Vagina (tissue), 2 donors: ENCODE data around the gene BCL2L13. TPM values are rescaled to one million over a fixed set of nuclear protein-coding genes. Genes with fewer than 3 reads are reported as not detected.
"Not testable (repeated sequence)": the region's sequence is repeated elsewhere in the genome, so short reads cannot be mapped to it uniquely, and the experiment has no call there.

Experiments
- DNase-seq, 2 donors: peaks; one replicate each; pipeline ENCODE4 v3.0.0-alpha.2; 2017; ENCODE audit errors: extremely low spot score in 2 of 2
- H3K27ac ChIP-seq: fragments of 200-600 bp; sonication (generic); one replicate; pipeline ENCODE4 v1.5.1; 2019
- H3K27me3 ChIP-seq: fragments of 200-600 bp; sonication (generic); one replicate; pipeline ENCODE4 v1.5.1; 2019
- H3K36me3 ChIP-seq, 2 donors: fragments of 200-600 bp; sonication (generic); one replicate each; pipeline ENCODE4 v1.5.1; 2017 to 2019
- H3K4me1 ChIP-seq: fragments of 200-600 bp; sonication (generic); one replicate; pipeline ENCODE4 v1.5.1; 2019
- H3K4me3 ChIP-seq, 2 donors: fragments of 200-600 bp; sonication (generic); 1 replicate in 1 of 2; 2 replicates in 1 of 2; pipeline ENCODE4 v1.5.1; 2016 to 2019
- H3K9me3 ChIP-seq: fragments of 200-600 bp; sonication (generic); one replicate; pipeline ENCODE4 v1.5.1; 2019
- CTCF ChIP-seq, 3 experiments: fragments of 450-650 bp in 2 of 3; fragments of 200-600 bp in 1 of 3; sonication (generic) in 1 of 3; IDR thresholded peaks; one replicate each; pipeline ENCODE4 v1.5.1; 2017 to 2019; ENCODE audit warnings: antibody characterized with exemption in 3 of 3, mild to moderate bottlenecking in 2 of 3, moderate library complexity in 2 of 3
- POLR2A ChIP-seq, 2 donors: fragments of 450-650 bp; IDR thresholded peaks; one replicate each; pipeline ENCODE4 v1.6.1; 2017; ENCODE audit warnings: antibody characterized with exemption in 2 of 2, mild to moderate bottlenecking in 2 of 2, moderate library complexity in 2 of 2
- POLR2AphosphoS5 ChIP-seq, 2 donors: sonication (generic); formaldehyde crosslinking; IDR thresholded peaks; one replicate each; pipeline ENCODE4 v1.9.0; 2017; ENCODE audit warnings: antibody characterized with exemption in 2 of 2, mild to moderate bottlenecking in 2 of 2, low read depth in 1 of 2; ENCODE audit not compliant: insufficient read depth in 1 of 2
- intact Hi-C: fragments of 100-400 bp; cut with DNase I; formaldehyde crosslinking; loops from one replicate; pipeline ENCODE4 v1.15.1; 2023
- total RNA-seq: library from RNA; depleted of rRNA; stranded (reverse); fragments of >200 nt; gene quantifications from one replicate; pipeline ENCODE4 v1.2.3, GENCODE V29; 2016

The BCL2L13 gene
- total RNA-seq, 1 donor from 2014 or later, result 41.3 TPM

DNA sequence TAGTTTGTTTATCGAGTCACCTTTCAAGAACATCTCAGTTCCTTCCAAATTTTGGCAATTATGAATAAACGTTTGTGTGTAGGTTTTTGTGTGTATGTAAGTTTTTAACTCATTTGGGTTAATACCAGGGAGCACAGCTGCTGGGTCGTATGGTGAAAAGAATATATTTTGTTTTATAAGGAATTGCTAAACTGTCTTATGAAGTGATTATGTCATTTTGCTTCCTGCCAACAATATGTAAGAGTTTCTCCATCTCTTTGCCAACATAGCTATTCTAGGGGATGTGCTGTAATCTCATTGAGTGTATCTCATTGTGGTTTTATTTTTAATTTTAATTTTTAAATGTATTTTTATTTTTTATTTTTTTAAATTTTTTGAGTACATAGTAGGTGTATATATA lies 27.3 kb downstream of the BCL2L13 start:
- no peak overlapping the region for H3K4me3 ChIP-seq
- peaks cover 0 to 15% of the 10 kb centered on the region in 2 donors for H3K36me3 ChIP-seq
- TF ChIP-seq POLR2A (IDR thresholded peaks at IDR 0.05), result no peak
- TF ChIP-seq CTCF (IDR thresholded peaks at IDR 0.05), result no peak
- TF ChIP-seq POLR2AphosphoS5 (IDR thresholded peaks at IDR 0.05; ENCODE audit: insufficient read depth in 1 of 2, low read depth in 1 of 2), result no peak
- no peak for DNase-seq
- intact Hi-C loops, result no loop called here
- no peaks in the 10 kb centered on the region for H3K27me3 ChIP-seq
- H3K27ac ChIP-seq, result no peak overlapping the region
- no peaks in the 10 kb centered on the region for H3K9me3 ChIP-seq
- H3K4me1 ChIP-seq, result no peaks in the 10 kb centered on the region

DNA sequence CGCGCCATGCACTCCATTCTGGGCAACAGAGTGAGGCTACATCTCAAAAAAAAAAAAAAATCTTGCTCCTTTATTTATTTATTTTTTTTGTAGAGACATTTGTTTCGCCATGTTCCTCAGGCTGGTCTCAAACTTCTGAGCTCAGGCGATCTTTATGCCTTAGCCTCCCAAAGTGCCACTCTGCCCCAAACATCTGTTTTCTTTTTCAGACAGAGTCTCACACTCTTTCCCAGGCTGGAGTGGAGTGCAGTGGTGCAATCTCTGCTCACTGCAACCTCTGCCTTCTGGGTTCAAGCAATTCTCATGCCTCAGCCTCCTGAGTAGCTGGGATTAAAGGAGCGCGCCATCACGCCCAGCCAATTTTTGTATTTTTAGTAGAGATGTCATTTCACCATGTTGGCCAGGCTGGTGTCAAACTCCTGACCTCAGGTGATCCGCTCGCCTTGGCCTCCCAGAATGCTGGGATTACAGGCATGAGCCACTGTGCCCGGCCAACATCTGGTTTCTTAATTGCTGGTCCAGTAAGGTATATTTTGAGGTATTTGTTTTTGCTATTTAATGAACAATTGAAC lies 33.0 kb downstream of the BCL2L13 start:
- DNase-seq, H3K27me3 ChIP-seq, H3K4me3 ChIP-seq, H3K27ac ChIP-seq, intact Hi-C loops, H3K36me3 ChIP-seq, H3K9me3 ChIP-seq: not testable (repeated sequence)
- H3K4me1 ChIP-seq, result peaks cover 13% of the 10 kb centered on the region

GRCh38 chr22:17672417-17672991 lies 33.9 kb downstream of the BCL2L13 start:
- Histone ChIP-seq H3K27ac (no peak overlapping the region), H3K4me3 (no peak overlapping the region), H3K4me1 (peaks cover 13% of the 10 kb centered on the region), H3K27me3 (no peaks in the 10 kb centered on the region), H3K36me3 (no peaks in the 10 kb centered on the region), H3K9me3 (no peaks in the 10 kb centered on the region)
- DNase-seq, result no peak
- intact Hi-C loops, result no loop called here
- no peak for TF ChIP-seq CTCF (IDR thresholded peaks at IDR 0.05)
- no peak for TF ChIP-seq POLR2A (IDR thresholded peaks at IDR 0.05)
- no peak for TF ChIP-seq POLR2AphosphoS5 (IDR thresholded peaks at IDR 0.05; ENCODE audit: insufficient read depth in 1 of 2, low read depth in 1 of 2)

DNA sequence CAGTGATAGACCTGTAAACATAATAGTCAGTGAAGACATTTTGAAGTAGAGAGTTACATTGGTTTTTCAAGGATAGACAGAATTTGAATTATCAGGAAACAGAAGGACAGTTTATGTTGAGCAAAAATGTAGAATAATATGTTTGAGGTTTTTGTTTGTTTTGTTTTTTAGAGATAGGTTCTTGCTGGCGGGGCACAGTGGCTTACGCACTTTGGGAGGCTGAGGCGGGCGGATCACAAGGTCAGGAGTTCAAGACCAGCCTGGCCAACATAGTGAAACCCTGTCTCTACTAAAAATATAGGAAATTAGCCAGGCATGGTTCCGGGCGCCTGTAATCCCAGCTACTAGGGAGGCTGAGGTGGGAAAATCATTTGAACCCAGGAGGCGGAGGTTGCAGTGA lies 35.6 kb downstream of the BCL2L13 start:
- H3K4me3 ChIP-seq, result no peak overlapping the region
- TF ChIP-seq POLR2AphosphoS5 (IDR thresholded peaks at IDR 0.05; ENCODE audit: insufficient read depth in 1 of 2, low read depth in 1 of 2), result no peak
- no peak for TF ChIP-seq CTCF (IDR thresholded peaks at IDR 0.05)
- TF ChIP-seq POLR2A (IDR thresholded peaks at IDR 0.05), result no peak
- H3K27me3 ChIP-seq, result no peaks in the 10 kb centered on the region
- H3K9me3 ChIP-seq, result no peaks in the 10 kb centered on the region
- H3K4me1 ChIP-seq, result peaks cover 13% of the 10 kb centered on the region
- intact Hi-C loops, result no loop called here
- H3K36me3 ChIP-seq, result no peaks in the 10 kb centered on the region
- H3K27ac ChIP-seq, result no peak overlapping the region
- no peak for DNase-seq

DNA sequence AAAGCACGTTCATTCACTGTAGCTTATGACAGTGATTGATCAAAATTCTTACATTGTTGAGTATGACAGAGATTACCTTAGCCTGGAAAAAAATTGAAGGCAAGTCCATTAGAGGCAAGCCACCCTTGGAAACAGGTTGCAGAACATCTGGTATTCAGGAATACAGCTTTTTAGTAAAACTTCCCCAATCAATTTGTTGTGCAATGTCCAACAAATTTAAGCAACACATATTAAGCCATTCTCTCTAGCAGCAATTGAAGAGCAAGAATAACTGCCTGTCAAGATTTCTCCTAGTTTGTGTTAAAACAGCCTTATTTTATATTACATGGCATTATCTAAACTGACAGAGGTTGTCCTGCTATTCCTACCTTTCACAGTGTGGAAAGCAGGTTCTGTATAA lies 37.0 kb downstream of the BCL2L13 start:
- no peak for DNase-seq
- H3K4me3 ChIP-seq, result no peak overlapping the region
- H3K27me3 ChIP-seq, result no peaks in the 10 kb centered on the region
- intact Hi-C loops, result no loop called here
- no peaks in the 10 kb centered on the region for H3K9me3 ChIP-seq
- peaks cover 13% of the 10 kb centered on the region for H3K4me1 ChIP-seq
- no peak overlapping the region for H3K27ac ChIP-seq
- TF ChIP-seq POLR2A (IDR thresholded peaks at IDR 0.05) (no peak), CTCF (IDR thresholded peaks at IDR 0.05) (no peak), POLR2AphosphoS5 (IDR thresholded peaks at IDR 0.05; ENCODE audit: insufficient read depth in 1 of 2, low read depth in 1 of 2) (no peak)
- H3K36me3 ChIP-seq, result no peaks in the 10 kb centered on the region
